Measurements from ENCODE around the gene TRPV6.

The TRPV6 gene

DNA sequence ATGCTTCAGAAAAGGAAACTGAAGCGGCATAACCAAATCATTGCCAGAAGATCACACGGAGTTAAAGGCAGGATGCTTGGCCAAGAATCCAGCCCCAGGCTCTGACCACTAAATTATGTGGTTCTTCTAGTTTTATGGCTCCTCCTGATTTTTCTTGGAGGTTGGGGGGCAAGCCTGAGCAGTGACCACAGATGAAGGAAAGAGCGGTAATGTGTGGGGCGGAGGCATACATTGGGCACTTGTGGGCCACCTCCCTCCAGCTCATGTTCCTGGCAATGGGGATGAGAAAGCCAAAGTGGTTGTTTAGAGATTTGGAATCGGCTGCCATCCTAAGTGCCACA lies 3.2 kb downstream of the TRPV6 start:
- DNase-seq, result no peak

DNA sequence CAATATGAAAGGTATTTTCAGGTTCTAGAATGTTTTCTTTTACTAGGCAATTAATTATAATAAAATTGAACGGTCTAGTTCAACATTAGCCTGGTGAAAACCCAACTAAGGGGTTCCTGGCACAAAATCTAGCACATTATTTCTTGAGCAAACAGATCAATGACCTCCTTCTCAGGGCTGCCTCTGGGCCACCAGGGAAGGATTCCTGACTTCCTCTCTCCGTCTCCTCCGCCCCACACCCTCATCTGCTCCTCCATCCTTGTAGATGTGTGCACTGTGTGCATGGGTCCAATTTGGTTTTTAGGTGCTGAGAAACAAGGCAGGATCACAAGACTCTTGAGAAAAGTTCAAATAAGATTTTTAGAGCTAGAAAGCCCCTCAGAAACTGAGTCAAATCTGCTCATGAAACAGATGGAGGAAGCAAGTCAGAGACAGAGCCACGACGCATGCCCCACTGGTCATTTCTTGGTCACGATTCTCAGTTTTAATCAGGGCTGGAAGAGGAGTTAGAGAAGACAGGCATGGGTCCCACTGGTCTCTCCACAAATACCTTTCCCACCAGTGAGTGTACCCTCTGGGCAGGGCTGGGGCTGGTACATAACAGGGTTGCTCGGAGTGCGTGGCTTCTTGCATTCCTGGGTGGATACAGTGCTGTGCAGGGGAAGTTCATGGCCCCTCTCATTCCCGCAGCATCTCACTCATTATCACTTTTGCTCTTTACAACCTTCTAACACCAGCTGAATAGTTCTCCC lies 3.8 kb downstream of the TRPV6 start:
- DNase-seq, result no peak

DNA sequence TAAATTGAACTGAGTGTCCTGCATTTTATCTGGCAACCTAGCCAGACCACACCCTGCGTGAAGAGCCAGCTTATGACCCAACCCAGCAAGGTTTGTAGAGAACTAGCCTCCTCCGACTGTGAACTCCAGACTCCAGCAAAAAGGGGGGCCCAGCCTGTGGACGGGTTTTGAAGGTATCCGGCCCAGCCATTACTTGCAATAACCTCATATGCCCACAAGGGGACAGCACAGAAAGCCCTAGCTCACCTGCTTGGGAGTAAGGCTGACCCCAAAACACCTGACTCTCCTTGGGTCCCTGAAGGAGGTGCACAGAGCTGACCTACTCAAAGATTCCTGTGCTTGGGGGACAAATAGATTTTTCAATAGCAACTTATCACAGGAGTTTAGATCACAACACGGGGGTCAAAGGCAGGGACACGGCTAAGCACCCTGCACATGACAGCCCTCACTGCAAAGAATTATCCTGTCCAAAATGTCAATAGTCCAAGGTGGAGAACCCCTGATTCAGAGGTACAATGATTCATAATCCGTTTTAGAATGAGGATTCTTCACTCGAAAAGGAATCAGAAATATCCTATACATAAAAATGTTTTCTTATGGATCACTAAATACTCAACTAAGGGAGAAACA lies 4.6 kb downstream of the TRPV6 start:
- no peak for DNase-seq

DNA sequence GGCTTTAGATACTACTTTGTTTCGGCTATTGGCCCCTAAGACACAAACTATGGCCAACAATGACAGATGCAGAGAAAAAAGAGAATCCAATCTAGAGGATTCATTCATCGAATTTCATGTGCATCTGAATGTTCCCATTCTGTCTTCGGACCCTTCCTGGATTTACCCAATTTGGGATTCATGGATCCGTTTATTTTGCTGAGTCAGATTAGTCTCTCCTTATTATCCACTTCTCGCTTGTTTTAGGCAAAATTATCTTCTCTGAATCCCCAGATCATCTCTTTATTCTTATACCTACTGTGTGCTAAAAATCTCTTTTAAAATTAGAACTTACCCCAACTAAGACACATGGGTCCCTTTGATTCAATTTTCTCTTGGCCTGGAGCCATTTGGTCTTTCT lies 6.5 kb downstream of the TRPV6 start:
- no peak for DNase-seq

DNA sequence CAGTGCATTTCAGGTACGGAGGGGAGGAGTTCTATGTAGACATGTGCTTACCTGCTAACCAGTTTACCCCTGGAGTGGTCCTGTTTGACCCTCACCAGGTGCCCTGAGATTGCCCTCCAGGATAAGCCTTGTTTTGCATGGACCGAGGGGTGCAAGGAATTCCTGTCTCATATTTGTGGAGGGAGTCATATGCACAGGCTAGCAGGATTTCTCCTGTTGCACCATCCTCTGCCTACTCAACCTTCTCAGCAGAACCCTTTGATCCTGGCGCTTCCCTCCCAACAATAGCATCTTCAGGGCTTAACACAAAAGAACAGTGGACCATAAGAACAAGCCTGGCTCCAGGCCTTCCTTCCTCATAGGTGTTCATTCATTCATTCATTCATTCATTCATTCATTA lies 7.2 kb downstream of the TRPV6 start:
- DNase-seq, result no peak

DNA sequence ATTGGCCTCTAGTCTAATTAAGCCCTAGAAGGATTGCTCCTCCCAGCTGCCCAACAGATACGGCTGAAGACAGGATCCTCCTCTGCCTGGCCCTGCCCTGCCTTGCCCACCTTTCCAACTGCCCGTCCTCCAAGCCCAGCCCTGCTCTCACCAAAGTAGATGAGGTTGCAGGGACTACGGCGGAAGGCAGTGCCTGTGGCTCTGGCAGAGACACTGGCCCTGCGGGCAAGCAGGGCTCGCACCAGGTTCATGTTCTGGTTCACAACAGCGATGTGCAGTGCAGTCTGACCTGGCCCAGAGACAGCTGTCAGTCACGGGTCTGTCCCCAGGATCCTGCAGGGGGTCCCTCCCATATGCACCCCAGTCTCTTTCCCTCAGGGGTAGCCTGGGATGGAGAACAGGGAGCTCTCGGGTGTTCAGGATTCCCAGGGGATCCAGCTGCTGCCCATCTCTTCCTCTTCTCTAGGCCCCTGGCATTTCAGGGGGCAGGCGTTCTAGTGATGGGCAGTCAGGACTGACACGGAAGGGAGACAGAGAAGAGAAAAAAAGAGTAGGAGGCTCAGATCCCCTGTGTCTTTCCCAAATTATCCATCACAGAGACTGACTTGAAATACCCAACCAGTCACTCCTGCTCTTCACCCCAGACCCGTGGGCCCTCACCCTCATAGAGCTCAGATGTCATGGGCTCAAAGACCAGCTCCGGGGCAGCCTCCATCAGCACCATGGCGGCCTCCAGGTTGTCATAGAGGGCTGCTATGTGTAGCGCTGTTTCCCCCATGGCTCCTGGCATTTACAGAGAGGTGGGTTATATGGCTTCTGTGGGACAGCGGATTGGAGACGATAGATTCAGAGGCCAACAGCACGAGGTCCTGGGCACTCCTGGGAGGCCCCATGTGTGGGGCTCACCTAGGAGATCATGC lies 8.3 kb downstream of the TRPV6 start:
- DNase-seq, result no peak

DNA sequence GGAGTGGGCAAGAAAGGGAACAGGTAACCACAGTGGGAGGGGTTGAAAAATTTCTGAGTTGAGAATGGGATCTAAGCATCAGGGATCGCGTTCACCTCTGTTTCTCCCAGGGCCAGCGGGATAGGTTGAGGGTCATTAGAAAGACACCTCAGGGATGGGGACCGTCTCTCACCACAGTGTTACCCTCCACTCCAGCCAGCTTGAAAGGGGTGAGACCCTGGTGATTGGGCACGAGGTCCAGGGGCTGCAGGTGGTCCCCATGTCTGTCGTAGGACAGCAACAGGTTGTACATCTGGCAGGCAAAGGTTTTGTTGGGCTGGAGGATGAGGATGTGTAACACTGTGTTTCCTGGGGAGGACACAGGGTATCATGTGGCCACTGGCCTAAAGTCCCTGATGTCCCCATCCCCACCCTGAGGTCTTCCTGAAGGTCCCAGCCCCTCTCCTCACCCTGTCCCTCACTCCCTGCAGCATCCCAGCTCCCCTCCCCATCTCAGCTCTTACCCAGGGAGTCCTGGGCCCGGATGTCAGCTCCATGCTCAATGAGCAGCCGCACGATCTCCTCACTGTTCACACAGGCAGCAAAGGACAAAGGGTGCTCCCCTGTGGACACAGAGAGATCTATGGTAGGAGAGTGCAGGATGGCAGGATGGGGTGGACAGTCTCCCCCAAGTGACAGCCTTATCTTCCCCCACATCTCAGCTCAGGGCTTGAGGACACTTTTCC lies 9.1 kb downstream of the TRPV6 start:
- no peak for DNase-seq

DNA sequence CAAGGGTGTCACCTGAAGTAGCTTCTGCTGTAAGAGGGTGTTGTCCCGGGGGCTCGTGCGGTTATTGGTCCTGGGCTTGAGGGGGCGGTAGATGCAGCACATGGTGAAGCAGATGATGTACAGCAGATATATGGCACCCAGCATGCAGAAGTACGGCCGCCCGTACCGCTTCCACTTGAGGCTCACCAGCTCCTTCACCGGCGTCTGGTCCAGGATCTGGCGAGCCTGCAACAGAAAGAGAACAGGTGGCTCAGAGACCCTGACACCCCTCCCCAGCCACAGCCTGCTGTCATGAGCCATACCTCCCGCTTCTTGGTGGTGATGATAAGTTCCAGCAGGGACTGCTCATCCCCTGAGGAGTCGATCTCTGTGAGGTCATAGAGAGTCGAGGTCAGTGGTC lies 10.1 kb downstream of the TRPV6 start:
- no peak for DNase-seq

DNA sequence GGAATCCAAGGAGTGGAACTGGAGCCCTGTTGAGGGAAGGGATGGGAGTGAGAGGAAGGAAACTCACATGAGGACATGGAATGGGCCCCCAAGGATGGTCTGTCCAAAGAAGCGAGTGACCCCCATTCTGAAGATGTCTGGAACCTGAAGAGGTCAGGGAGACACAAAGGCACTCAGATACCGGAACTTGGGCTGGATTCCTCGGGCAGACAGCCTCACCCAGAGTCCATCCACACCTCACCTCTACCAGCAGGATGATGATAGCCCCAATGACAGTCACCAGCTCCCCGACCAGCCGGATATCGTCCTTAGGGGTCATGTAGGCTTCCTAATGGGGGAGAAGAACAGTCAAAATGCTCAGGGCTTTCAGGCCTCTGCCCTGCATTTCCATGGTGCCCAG lies 10.7 kb downstream of the TRPV6 start:
- DNase-seq, result no peak

DNA sequence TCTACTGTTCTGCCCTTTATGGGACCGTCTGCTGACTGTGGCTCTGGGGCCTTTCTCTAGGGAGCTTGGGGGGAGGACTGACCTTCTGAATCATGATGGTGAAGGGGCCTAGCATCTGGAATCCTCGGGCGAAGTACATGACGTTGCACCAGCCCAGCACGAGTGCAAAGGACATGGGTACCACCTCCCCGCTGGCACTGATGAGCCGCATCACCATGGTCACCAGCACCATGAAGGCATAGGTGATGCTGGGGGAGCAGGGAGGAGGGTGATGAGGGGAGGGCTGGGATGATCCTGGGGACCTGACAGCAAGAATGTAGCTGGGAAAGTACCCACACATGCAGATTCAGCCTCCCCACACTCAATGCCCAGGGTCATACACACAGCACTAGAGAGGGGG lies 11.1 kb downstream of the TRPV6 start:
- no peak for DNase-seq

DNA sequence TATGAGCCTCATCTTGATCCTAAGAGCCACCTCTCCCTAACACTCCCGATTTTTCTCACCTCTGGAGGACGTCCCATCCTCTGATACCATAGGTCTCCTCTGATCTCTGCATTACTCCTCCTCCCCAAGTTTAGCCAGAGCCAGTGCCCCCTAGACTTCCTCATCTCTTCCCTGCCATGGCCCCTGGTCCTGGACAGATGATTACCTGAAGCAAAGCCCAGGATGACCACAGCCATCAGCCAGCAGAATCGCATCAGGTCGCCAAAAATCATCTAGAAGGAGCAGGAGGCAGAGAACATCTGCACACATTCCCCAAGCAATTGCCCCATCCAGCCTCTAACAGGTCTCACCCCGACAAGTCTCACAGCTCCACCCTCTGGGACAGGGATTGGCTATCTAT lies 11.7 kb downstream of the TRPV6 start:
- no peak for DNase-seq

DNA sequence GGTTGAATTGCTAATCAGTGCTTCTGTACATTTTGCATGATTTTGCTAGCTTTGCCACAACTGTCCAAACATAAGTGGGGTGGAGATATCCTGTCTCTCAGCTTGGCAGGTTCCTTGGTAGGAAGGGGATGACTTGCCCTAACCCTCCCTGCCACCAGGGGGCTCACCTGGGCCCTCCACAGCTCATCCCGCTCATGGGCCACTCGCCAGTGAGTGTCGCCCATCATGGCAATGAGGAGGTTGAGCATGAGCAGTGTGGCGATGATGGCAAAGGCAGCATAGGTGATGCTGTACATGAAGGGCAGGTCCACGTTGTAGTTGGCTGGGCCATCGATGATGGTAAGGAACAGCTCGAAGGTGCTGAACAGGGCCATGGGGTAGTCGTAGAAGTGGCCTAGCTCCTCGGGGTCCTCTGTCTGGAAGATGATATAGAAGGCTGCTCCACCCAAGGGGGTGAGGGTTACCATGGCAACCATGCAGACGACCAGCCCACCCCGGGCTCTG lies 12.2 kb downstream of the TRPV6 start:
- DNase-seq, result no peak

DNA sequence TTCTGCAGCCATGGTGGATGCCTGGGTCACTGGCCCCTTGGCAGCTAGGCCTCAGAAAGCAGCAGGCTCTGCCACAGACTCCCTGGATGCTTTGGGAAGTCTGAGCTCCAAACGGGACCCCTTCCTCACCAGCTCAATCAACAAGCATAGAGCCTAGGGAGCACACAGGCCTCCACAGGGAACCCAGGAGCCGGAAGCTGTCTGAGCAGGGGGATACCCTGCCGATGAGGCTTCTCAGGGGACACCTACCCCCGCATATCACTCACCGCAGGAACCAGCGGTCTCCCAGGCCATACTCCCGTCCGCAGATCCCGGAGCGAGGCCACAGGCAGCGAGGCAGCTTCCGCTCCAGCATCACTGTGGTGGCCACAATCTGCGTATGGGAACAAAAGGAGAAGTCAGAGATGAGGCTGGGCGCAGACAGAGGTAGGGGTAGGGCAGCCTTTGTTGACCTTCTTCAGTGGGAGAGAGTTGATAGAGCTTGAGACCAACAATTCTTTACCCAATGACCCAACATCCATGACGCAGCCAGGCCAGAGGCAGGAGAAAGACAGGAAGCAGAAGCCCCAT lies 13.4 kb downstream of the TRPV6 start:
- no peak for DNase-seq

DNA sequence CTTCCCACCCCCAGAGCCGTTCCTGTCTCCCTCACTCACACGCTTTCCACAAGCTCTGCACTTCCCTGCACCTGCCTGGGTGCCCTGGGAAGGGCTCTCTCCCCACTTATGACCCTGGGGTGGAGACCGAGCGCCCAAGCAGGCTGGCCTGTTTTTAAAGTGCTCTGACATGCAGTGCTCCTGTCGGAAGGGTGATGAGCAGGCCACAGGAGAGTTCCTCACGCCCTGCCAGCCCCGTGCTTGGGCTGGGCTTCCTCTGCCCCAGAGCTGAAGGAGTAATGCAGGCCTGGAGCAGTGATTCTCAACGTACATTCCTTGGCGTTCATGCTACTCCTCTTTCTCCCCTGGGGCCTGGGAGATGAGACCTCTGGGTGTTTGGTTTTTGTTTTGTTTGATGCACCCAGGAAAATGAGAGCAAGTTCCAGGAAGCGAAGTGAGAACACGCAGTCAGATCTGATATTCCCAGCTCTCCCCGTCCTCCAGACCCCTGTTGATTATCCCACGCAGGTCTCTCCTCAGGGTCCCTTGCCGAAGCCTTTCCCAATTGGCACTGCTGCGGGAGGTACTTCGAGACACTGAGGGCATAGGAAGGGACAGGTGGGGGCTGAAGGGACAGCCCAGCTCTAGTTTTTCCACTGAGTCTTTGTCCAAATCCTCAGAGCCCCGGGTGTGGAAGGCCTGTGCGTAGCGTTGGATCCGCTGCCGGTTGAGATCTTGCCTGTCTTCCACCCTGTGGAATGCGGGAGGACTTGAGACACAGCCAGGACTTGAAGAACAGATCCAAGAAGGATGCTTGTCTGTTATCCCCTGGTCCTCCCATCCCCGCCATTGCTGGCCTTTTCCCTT lies 14.1 kb downstream of the TRPV6 start:
- no peak for DNase-seq

DNA sequence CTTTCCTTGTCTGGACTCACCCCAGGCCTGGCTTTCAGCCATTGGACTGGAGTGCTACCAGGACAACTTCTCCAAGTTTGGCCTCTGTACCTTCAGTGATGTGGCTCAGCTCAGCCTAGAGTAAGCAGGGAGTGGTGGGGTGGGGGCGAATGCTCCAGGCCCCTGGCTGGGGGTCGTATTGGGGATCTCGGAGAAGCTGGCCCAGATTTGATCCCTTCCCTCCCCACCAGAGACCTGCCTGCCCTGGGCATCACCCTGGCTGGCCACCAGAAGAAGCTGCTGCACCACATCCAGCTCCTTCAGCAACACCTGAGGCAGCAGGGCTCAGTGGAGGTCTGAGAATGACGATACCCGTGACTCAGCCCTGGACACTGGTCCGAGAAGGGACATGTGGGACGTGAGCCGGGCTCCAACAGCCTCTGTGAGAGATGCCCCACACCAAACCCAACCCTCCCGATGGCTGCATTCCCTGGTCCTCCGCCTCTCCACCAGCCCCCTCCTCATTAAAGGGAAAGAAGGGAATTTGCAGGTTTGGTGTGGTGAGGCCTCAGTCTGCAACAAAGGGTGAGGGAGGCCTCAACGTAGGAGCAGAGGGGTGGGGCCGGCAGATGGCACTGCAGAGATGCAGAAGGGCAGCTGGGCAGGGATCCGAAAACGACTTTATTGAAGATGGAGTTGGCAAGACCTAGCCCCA lies 14.8 kb downstream of the TRPV6 start:
- no peak for DNase-seq

DNA sequence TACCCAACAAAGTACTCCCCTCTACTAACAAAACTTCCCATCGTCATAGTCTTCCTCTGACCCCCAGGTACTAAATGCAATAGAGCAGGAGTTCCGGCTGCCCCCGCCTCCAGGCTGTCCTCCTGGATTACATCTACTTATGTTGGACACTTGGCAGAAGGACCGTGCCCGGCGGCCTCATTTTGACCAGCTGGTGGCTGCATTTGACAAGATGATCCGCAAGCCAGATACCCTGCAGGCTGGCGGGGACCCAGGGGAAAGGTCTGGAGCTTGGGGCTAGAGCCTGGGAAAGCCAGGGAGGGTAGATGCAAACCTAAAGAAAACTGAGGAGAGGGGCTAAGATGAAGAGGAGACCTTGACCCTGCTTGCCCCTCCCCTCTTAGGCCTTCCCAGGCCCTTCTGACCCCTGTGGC lies 15.4 kb downstream of the TRPV6 start:
- no peak for DNase-seq

DNA sequence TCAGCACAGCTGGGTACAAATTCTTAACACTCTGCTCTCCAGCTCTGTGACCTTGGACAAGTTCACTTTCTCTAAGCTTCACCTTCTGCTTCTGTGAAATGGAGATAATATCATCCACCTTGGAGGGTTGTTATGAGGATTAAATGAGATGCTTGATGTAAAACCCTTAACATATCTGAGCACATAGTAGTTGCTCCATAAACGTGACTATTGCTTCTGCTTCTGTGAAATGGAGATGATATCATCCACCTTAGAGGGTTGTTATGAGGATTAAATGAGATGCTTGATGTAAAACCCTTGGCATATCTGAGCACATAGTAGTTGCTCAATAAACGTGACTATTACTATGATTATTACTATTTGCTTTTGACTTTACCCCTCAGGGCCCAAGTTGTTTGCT lies 16.1 kb downstream of the TRPV6 start:
- DNase-seq, result no peak

DNA sequence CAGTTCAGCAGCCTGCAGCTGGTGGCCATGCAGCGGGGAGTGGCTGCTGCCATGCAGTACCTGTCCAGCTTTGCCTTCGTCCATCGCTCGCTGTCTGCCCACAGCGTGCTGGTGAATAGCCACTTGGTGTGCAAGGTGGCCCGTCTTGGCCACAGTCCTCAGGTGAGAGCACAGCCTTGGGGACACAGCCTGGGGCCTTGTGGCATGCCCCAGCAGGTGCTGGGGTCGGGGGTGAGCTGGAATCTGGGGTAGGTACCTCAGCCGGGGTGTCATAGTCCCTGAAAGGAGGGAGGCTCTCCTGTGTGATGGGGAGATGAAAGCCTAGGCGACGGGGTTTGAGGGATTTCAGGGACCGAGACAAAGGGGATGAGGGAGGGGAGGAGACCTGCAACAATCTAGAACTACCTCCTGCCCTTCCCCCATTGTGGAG lies 16.5 kb downstream of the TRPV6 start:
- no peak for DNase-seq

DNA sequence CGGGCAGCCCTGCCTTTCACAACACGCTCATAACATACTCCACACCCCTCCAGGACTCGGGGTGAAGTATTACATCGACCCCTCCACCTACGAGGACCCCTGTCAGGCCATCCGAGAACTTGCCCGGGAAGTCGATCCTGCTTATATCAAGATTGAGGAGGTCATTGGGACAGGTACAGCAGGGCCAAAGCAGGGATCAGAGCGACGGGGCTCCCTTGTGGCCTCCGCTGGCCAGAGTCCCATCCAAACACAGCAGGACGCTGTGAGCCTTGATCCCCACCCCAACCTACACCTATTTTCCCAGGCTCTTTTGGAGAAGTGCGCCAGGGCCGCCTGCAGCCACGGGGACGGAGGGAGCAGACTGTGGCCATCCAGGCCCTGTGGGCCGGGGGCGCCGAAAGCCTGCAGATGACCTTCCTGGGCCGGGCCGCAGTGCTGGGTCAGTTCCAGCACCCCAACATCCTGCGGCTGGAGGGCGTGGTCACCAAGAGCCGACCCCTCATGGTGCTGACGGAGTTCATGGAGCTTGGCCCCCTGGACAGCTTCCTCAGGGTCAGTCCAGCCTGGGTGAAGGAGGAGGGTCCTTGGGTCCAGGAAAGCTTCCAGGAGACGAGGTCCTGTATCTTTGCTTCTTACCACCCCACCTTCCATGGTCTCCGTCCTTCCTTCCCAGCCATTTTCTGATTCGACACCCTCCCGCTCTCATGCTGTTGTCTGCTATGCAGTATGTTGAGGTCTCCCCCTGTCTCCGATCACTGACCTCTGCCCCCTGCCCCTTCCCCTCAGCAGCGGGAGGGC lies 17.2 kb downstream of the TRPV6 start:
- no peak for DNase-seq
